Measurements from ENCODE around the gene DNAJC25. TPM values are rescaled to one million over a fixed set of nuclear protein-coding genes. Genes with fewer than 3 reads are reported as not detected.
"Not testable (repeated sequence)": the region's sequence is repeated elsewhere in the genome, so short reads cannot be mapped to it uniquely, and the experiment has no call there.

DNAJC25 gene
- total and polyA plus RNA-seq, 8 donors, result 5.4 to 15.6 (median 11.6) TPM

DNA sequence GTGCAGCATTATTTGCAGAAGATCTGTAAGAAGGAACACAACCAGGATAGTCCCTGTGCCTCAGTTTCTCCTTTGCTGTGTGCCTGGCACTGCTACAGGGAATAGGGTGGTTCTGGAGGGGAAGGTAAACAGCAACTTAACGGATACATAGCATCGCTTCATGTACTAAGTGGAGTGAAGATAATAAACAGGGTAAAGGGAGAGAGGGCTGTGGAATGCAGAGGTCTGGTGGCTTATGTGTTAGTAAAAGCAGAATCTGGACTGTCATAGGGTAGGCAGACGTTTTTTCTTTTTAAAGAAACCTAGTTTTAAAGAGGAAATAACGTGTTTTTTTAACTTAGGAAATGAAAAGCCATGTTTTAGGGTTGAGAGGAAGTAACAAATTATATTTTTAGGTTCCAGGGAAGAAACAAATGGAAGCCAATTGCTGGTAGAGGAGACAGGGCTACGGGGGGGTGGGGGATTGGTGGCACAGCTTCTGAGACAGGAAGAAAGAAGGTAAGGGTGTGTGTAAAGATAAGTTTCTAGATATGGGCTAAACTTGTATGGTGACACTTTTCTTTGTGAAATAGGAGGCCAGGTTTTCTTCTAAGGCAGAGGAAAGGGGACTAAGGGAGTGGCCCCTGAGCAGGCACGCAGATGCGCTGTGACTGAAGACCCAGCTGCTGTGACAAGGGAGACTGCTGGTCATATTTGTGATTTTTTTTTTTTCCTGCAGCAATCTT lies 31.6 kb downstream of the DNAJC25 start:
- peak overlapping the region; percentile 68 to 85 for H3K4me3 ChIP-seq
- peaks cover 3 to 36% of the 10 kb centered on the region in 2 donors for H3K4me1 ChIP-seq
- no peaks in the 10 kb centered on the region for H3K9me3 ChIP-seq
- H3K27ac ChIP-seq, result peak overlapping the region; percentile 70 to 96
- intact Hi-C loops (cut with DNase I), result no loop called here
- peaks cover 0 to 13% of the 10 kb centered on the region in 2 donors for H3K36me3 ChIP-seq
- ATAC-seq, result peak; percentile 4
- DNase-seq, result peak in 1 of 4 donors; percentile 12
- TF ChIP-seq, protein P1, sequence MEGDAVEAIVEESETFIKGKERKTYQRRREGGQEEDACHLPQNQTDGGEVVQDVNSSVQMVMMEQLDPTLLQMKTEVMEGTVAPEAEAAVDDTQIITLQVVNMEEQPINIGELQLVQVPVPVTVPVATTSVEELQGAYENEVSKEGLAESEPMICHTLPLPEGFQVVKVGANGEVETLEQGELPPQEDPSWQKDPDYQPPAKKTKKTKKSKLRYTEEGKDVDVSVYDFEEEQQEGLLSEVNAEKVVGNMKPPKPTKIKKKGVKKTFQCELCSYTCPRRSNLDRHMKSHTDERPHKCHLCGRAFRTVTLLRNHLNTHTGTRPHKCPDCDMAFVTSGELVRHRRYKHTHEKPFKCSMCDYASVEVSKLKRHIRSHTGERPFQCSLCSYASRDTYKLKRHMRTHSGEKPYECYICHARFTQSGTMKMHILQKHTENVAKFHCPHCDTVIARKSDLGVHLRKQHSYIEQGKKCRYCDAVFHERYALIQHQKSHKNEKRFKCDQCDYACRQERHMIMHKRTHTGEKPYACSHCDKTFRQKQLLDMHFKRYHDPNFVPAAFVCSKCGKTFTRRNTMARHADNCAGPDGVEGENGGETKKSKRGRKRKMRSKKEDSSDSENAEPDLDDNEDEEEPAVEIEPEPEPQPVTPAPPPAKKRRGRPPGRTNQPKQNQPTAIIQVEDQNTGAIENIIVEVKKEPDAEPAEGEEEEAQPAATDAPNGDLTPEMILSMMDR (IDR thresholded peaks at IDR 0.05), result no peak
- no peaks in the 10 kb centered on the region for H3K27me3 ChIP-seq

DNA sequence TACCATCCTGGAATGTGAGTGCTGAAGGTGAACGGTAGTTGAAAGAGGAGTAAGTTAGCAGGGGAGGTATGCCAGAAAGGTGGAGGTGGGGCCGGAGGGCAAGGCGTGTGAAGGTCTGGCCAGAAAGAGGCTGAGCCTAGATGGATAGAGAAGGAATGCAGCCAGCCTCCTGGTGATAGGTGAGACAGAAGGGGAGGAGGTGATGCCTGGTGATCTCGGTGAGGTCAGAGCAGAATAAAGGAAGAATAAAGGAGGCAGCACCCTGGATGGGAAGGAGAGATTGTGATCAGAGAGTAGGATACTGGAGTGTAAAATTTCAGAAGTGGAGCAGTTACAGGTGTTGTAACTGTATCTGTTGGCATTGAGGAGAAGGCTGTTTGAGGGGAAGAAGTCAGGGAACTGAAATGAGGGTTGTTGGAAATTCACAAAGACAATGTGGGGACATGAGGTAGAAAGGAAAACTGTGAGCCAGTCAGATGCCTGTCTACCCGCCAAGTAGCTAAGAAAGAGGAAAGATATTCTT lies 32.2 kb downstream of the DNAJC25 start:
- no peak for ATAC-seq
- H3K27ac ChIP-seq, result peak overlapping the region; percentile 70 to 96
- peaks cover 3 to 39% of the 10 kb centered on the region in 2 donors for H3K4me1 ChIP-seq
- H3K4me3 ChIP-seq, result peak overlapping the region in 1 of 2 donors; percentile 85
- H3K9me3 ChIP-seq, result no peaks in the 10 kb centered on the region
- TF ChIP-seq, protein P1 (IDR thresholded peaks at IDR 0.05), result no peak
- peaks cover 0 to 17% of the 10 kb centered on the region in 2 donors for H3K36me3 ChIP-seq
- intact Hi-C loops (cut with DNase I), result no loop called here
- no peaks in the 10 kb centered on the region for H3K27me3 ChIP-seq
- DNase-seq, result no peak

DNA sequence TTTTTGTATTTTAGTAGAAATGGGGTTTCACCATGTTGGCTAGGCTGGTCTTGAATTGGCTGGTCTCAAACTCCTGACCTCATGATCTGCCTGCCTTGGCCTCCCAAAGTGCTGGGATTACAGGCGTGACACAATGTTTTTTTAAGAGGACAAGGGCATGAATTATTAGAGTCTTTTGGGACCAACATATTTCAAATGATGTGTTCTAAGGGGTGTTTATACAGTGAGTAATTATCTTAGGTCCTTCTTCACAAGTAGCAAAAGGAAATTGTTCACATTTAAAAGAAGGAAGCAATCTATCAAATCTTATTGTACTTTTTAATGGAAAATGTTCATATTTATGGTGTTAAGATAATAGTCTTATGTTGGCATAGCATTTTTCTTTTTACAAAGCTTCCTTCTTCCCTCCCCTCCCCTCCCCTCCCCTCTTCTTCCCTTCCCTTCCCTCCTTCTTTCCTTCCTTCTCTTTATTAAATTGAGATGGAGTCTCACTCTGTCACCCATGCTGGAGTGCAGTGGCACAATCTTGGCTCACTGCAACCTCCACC lies 37.0 kb downstream of the DNAJC25 start:
- DNase-seq (no peak), ATAC-seq (no peak)
- TF ChIP-seq, protein P1 (IDR thresholded peaks at IDR 0.05), result no peak
- Histone ChIP-seq H3K27ac (no peak overlapping the region), H3K36me3 (peaks cover 0 to 44% of the 10 kb centered on the region in 2 donors), H3K27me3 (no peaks in the 10 kb centered on the region), H3K4me3 (no peak overlapping the region), H3K9me3 (no peaks in the 10 kb centered on the region), H3K4me1 (peaks cover 2 to 24% of the 10 kb centered on the region in 2 donors)
- intact Hi-C loops (cut with DNase I), result no loop called here

DNA sequence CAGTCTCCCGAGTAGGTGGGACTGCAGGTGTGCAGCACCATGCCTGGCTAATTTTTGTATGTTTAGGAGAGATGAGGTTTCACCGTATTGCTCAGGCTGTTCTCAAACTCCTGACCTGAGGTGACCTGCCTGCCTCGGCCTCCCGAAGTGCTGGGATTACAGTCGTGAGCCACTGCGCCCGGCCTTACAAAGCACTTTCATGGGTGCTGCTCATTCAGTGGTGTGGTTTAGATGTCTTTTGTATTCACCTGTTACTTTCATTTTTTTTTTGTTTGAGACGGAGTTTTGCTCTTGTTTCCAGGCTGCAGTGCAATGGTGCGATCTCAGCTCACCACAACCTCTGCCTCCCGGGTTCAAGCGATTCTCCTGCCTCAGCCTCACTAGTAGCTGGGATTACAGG lies 37.5 kb downstream of the DNAJC25 start:
- H3K36me3 ChIP-seq, result peaks cover 0 to 44% of the 10 kb centered on the region in 2 donors
- H3K4me3 ChIP-seq; H3K27me3 ChIP-seq; H3K27ac ChIP-seq; DNase-seq; intact Hi-C loops (cut with DNase I); H3K9me3 ChIP-seq; ATAC-seq: not testable (repeated sequence)
- peaks cover 0 to 19% of the 10 kb centered on the region in 2 donors for H3K4me1 ChIP-seq

DNA sequence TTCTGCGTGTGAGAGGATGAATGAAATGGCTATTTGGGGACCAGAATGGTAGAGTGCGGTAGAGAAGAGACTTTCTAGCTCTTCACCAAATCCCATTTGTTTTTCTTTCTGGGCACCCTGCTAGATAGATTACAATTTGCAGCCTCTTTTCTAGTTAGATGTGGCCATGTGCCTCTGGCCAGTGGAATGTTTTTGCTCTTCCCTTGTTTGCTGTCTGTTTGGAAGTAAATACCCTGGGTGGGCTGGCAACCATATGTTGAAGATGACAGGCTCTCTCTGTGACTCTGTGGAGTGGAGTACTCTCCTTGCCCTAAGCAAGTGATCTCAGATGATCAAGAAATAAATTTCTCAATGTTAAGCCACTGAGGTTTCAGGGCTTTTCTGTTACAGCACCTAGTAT lies 43.2 kb downstream of the DNAJC25 start:
- H3K27ac ChIP-seq, result no peak overlapping the region
- intact Hi-C loops (cut with DNase I), result no loop called here

More for the DNA sequence above, 43.2 kb downstream of the DNAJC25 start:
- Histone ChIP-seq H3K4me3 (no peak overlapping the region), H3K27me3 (no peaks in the 10 kb centered on the region), H3K4me1 (no peaks in the 10 kb centered on the region), H3K36me3 (peaks cover 0 to 45% of the 10 kb centered on the region in 2 donors), H3K9me3 (no peaks in the 10 kb centered on the region)
- ATAC-seq (no peak), DNase-seq (no peak)
- TF ChIP-seq, protein P1 (IDR thresholded peaks at IDR 0.05), result no peak

Measured in left lung (tissue), 10 donors.